ENCODE results near the gene RMI2.
A peak's percentile ranks its signal among the peaks of the same experiment; 100 is the strongest.

RMI2 gene

GRCh38 chr16:11386791-11387546 lies 41.7 kb downstream of the RMI2 start:
- no peak for DNase-seq

GRCh38 chr16:11389083-11389482 lies 43.8 kb downstream of the RMI2 start:
- no peak for DNase-seq

DNA sequence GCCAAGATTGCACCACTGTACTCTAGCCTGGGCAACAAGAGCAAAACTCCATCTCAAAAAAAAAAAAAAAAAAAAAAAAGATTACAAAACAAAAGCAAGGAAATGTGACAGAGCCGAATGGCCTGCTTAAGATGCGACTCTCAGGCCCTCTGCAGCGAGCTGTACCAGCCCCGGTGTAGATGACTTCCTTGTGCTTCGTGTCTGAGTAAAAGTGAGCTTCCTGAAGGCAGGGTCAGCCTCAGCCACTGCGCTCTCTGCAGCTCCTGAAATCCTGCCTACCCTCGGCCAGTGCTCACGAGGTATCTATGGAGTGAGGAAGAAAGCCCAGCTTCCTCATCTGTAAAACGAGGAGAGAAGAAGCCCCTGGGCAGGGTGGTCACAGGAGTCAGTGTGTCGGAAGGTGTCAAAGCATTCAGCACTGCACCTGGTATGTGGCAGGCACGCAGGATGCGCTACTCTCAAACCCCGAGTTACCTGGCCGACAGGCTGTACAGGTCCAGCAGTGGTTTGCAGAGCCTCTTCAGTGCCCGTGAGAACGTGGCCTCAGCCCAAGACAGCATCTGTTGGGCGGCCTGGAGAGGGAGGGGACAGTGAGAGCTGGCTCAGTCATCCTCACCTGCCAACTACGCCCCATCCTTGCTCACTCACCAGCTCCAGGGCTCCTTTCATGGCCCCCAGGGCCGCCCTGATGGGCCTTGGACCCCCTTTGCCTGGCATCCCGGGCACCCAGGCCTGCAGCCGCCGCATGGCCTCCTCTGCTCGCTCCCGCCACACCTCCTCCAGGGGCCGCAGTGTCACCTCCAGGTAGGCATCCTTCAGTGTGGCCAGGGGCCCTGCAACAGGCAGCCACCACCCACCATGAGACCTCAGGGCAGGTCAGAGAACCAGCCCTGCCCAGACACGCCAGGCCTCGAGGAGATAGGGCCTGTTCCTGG lies 44.6 kb downstream of the RMI2 start:
- DNase-seq = peak; percentile 34

- DNase-seq = peak; percentile 18
These were observed 45.6 kb downstream of the RMI2 start for GRCh38 chr16:11390573-11391495.

DNA sequence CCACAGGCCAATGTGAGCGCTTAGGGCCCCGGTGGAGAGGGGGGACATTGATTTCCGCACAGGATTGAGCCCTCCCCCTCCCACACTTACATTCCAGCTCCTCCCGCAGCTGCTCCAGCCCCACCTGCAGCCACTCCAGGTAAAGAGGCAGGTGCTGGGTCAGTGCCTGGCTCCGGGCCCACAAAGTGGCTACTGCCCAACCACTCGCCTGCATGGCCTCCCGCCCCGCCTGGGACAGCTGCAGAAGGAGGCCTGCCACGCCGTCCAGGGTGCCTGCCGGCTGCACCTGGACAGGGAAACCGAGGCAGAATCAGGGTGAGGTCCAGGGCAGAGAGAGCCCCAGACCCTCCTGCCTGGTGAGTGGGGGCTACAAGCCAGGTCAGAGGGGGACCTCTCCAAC lies 46.3 kb downstream of the RMI2 start:
- peak; percentile 52 for DNase-seq

DNA sequence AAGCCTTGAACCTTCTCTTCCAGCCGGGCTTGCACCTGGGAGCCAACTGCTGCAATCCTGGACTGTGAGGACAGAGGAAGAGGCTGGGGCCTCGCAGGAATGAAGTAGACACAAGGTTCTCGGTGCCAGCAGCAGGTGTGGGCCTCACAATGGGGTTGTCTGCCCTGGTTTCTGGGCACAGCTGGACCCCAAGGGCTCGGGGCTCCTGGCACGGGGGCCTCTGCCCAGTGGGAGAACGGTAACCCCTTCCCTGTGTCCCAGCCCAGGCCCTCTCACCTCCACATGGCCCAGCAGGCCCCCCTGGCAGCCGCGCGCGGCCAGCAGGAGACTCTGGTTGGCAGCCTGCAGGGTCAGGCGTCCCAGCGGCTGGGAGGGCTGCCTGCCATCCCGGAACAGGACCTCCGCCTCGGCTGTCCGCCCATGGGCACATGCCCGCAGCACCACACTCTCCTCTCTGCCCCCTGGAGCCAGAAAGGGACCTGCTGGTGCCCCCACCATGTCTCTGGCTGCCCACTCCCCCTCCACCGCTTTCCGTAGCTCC lies 46.9 kb downstream of the RMI2 start:
- DNase-seq = no peak

- DNase-seq = no peak
These were observed 48.1 kb downstream of the RMI2 start for GRCh38 chr16:11393366-11393765.

GRCh38 chr16:11393861-11394592 lies 48.8 kb downstream of the RMI2 start:
- no peak for DNase-seq

DNA sequence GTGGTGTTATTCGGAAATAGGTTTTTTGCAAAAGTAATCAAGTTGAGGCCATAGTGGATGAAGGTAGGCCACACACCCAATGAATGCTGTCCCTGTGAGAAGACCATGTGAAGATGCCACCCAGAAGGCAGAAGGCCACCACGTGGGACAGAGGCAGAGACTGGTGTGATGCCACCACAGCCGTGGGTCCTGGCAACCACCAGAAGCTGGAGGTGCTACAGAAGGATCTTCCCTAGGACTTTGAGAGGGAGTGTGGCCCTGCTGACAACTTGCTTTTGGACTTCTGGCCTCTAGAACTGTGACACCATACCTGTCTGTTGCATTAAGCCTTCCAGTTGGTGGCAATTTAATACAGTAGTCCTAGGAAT lies 49.3 kb downstream of the RMI2 start:
- no peak for DNase-seq

DNA sequence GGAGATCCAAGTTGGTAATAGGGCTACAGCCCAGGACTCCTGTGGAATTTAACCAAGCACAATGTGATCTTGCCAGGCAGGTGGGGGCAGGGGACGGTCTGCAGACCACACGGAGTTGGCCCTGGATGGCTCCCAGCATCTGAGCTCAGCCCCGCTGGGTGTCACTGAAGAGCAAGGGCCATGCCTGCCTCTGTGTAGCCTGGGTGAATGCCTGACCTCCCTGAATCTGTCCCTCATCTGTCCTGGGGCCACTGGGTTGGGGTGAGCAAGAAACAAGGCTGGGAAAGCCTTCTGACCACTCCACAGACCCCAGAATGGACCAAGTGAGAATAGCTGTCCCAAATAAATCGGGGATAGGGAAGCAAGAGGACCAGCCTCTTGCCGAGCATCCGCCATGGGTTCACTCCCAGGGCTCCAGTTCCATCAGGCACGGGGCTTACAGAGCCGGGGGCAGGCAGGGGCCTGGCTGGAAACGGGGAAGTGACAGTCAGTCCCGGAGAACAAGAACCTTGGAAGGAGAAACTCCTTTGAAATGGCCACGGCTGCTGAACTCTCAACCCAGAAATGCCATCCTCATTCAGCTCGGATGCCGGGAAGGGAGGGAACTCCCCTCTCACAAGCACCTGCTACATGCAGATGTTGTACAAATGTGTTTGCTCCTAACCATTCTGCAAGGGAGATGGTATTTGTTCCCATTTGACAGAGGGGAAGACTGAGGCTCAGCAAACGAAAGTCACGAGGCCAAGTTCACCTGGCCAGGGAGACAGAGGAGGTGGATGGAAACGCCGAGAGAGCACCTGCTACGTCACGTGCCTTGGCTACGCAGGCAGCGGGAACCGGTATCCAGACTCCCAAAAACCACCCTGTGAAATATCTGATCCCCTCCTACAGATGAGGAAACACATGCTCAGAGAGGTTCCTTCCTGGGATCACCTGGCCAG lies 50.0 kb downstream of the RMI2 start:
- no peak for DNase-seq

- DNase-seq = no peak
These were observed 50.6 kb downstream of the RMI2 start for GRCh38 chr16:11395949-11396240.

GRCh38 chr16:11396241-11397048 lies 51.2 kb downstream of the RMI2 start:
- DNase-seq = peak; percentile 13

DNA sequence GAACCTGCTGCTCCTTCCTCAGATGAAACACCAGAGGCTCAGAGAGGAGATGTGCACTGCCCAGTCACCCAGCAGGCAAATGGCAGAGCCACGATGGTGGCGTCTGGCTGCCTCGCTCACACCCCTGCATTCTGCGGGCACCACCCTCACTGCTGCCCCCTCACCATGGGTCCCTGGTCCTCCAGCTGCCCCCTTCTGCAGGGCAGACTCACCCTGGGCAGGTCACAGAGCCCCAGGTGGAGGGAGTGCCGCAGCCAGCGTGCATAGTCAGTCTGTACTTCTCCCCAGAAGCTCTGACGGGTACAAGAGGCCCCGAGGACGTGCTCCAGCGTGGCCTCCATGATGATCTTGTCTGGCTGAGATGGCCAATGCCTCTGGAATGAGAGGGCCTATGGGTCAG lies 52.9 kb downstream of the RMI2 start:
- DNase-seq = no peak

- no peak for DNase-seq
These were observed 53.6 kb downstream of the RMI2 start for GRCh38 chr16:11398851-11399250.

- DNase-seq = no peak
These were observed 54.1 kb downstream of the RMI2 start for GRCh38 chr16:11399261-11399831.

GRCh38 chr16:11400076-11400475 lies 54.8 kb downstream of the RMI2 start:
- DNase-seq = no peak

All from DMS79 (cell line).